ENCODE data around the gene WNT1.
A peak's percentile ranks its signal among the peaks of the same experiment; 100 is the strongest.

WNT1 gene

GRCh38 chr12:48961801-48962200 is 16.3 kb upstream of the WNT1 start:
- no peak for DNase-seq (ENCODE audit: low read depth)

DNA sequence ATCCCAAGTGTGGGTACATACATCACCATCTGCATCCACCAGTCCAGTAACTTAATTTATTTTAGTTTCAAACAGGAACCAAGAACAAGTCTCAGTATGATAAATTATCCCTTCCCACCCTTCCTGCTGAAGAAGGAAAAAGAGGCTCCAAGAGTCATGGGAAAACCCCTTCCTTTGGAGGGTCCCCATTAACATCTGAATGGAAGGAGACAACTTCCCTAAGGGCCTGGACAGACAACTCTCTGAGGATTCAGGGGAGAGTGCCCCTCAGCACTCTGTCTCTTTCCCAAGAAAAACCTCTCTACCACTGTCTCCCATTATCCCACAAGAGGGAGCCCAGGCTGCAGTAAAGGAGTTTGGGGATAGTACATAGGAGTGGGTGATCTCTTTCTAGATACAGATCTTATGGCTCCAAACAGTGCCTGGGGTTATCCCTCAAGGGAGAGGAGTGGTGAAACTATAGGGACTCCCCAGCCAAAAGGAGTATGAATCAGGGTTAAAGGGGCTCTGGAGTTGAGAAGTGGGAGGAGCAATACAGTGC is 12.8 kb upstream of the WNT1 start:
- no peak for DNase-seq (ENCODE audit: low read depth)

GRCh38 chr12:48966177-48966895 is 11.8 kb upstream of the WNT1 start:
- DNase-seq (ENCODE audit: low read depth), result no peak

- no peak for DNase-seq (ENCODE audit: low read depth)
Observed at GRCh38 chr12:48967991-48968390, 10.1 kb upstream of the WNT1 start.

DNA sequence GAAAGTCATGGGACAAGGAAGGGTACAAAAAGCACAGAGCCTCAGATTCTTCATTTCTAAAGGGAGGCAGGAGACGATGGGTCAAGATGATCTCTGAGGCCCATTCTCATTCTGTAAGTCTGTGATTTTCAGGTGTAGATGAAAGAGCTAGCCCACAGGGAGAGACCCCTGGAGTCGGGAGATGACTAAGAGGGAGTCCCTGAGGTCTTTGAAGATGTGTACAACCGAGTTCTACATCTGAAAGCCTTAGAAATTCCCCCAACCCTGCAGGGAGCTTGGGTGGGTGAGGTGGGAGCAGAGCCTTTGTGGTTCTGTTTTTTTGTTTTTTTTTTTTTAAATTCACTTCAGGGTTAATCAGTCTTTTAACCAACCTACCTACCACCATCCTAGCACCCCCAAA is 9.7 kb upstream of the WNT1 start:
- no peak for DNase-seq (ENCODE audit: low read depth)

- no peak for DNase-seq (ENCODE audit: low read depth)
Observed at GRCh38 chr12:48969160-48969771, 8.9 kb upstream of the WNT1 start.

DNA sequence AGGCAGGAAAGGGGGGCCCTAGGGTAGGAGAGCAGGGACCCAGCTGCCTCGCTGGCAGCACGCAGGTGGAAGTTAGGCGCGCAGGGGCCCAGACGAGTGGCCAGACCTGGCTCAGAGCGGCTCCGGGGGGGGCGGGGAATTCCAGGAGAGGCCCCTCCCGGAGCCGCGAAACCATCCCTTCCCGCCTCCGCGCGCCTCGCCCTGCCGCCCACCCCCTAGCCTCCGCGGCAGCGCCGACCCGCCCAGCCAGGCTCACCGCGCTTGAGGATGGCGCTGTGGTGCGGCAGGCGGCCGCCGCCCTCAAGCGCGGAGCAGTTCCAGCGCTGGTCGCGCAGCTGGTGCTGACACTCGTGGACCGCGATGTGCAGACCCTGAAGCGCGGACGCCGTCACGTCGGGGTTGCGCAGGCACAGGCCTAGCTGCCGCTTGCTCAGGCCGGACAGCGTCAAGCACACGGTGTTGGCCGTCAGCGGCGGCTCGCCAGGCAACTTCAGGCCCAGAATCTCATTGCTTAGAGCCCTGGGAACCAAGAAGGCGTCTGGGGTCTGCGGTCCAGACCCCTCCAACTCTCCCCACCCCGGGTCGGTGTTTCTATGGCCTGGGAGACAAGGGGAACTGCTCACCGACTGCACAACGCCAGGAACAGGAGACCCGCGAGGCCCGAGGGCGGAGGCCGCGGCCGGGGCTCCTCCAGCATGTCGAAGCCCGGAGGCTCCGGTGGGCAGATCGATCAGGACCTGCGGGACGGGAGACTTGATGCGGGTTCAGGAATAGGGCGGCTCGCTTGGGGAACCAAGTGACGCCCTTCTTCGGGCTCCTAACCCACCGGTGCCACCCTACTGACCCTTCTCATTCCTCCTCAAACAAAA is 8.1 kb upstream of the WNT1 start:
- no peak for DNase-seq (ENCODE audit: low read depth)

DNA sequence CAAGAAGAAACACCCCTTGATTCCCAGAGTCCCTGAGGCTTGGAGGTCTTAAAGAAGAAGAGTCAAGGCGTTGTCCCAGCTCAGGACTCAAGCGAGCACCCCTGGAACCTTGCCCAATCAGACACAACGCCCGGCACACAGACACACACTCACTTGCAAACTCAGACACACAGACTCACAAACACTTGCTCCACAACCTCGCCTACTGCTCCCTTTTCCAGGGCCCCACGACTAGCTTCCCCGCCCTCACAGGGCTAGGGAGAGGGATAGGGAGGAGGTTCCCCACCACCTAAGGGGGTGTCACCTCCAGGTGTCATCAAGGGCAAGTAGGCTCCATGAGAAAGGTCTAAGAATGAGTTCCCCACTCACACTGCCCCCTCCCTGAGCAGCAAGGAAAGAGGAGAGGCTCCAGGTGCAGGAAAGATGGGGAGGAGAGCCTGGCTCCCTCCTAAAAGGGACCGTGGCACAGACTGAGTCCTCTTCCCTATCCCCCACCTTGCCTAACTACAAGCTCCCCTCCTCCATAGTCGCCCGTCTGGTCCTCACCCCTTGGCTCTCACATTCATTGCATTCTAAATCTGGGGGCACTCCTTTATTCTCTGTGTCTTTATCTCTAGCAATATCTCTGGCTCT is 7.3 kb upstream of the WNT1 start:
- no peak for DNase-seq (ENCODE audit: low read depth)

- DNase-seq (ENCODE audit: low read depth), result no peak
Observed at GRCh38 chr12:48972213-48972951, 5.7 kb upstream of the WNT1 start.

- DNase-seq (ENCODE audit: low read depth), result no peak
Observed at GRCh38 chr12:48972952-48973483, 5.1 kb upstream of the WNT1 start.

DNA sequence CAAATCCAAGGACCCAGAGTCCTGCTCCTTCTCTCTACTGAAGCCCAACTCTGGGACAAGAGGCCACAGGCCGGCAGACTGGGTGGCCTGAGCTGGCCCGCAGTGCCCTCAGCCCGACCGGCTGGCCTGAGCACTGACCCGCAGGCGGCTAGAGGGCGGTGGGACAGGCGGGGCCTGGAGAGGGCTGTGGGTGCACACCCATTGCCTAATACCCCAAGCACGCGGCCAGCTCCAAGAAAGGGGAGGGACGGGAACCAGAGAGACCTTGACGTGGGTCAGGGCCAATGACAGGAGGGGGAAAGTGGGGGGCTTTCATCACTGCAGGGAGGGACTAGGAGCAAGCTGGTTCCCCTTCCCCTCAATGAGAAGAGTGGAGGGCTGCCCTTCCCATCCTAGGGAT is 4.6 kb upstream of the WNT1 start:
- DNase-seq (ENCODE audit: low read depth), result no peak

DNA sequence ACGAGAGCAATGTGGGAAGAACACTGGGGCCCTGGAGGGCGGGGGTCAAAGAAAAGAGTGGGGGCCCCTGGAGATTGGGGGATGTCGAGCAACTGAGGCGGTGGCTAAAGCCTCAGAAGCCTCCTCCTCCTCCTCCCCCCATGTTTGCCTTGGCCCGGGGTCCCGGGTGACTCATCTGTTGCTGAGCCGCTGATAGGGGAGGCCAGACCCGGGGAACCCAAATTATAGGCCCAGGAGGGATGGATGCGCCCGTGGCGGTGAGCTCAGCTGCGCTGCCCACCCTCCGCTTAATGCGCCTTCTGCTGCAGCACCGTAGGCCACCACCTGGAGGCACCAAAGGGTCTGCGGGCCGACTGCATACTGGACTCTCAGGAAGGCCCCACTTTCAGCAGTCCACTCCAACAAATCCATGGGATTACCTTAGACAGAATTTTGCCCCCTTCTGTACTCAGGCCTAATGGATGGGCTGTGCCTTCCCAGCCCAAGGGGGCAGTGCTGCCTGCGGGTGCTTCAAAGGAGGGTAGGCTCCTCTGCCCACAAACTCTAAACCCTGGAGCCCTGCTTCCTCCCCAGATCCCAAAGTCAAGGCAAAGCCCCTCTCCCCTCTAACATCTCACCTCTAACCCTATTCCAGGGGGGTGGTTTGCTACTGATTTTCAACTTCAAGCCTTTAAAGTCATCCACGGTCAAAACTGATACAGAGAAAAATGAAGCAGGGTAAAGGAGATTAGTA is 4.0 kb upstream of the WNT1 start:
- no peak for DNase-seq (ENCODE audit: low read depth)

DNA sequence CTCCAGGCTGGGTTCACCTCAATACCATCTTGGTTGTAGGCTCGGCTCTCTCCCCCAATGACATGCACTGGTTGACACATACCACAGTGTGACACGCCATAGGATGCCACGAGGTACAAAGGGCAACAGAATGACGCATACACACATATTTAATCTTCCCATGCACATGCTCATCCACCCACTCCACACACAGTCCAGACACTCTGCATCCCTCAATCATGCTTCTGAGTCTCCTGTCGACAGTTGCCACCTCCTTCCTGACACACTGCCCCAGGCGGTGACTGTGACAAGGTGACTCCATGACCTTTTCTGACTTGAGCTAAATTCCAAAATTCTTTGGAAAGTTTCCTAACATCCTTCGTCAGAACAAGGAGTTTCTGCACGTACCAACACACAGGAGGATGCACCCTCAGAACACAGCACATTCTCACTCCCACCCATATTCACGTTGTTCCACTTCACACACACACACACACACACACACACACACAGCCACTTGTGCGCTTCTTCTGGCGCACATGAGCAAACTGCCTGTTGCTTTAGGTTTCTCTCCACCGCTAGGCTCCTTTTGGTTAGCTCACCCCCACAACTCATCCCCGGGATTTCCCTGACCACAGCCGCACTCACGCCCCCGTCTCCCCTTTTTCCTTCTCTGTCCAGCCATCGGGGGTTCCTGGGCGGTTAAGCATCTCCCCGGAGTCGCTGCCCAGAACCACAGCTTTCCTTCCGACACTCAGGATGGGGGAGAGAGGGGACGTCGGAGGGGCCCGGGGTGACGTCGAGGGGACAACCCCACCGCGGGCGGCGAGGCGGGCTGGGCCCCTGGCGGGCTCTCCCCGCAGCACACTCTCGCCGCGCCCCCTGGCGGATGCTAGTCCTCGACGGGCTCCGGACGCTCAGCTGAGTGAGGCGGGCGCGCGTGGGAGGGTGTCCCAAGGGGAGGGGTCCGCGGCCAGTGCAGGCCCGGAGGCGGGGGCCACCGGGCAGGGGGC is 536 bp upstream of the WNT1 start:
- peak; percentile 81 for DNase-seq (ENCODE audit: low read depth)

GRCh38 chr12:48978741-48979601 is 849 bp downstream of the WNT1 start:
- DNase-seq (ENCODE audit: low read depth), result no peak

- DNase-seq (ENCODE audit: low read depth), result no peak
Observed at GRCh38 chr12:48979602-48980388, 1.7 kb downstream of the WNT1 start.

GRCh38 chr12:48980389-48980952 is 2.3 kb downstream of the WNT1 start:
- no peak for DNase-seq (ENCODE audit: low read depth)
